GM18873 (cell line): Measurements from ENCODE around the gene ABTB2.

Experiments
- ATAC-seq: cut with Tn5 transposase; IDR thresholded peaks from one replicate; pipeline ENCODE4 v1.9.1; 2021; ENCODE audit warnings: mild to moderate bottlenecking, moderate library complexity, moderate number of reproducible peaks; ENCODE audit not compliant: unreplicated experiment, low FRiP score

Gene ABTB2

DNA sequence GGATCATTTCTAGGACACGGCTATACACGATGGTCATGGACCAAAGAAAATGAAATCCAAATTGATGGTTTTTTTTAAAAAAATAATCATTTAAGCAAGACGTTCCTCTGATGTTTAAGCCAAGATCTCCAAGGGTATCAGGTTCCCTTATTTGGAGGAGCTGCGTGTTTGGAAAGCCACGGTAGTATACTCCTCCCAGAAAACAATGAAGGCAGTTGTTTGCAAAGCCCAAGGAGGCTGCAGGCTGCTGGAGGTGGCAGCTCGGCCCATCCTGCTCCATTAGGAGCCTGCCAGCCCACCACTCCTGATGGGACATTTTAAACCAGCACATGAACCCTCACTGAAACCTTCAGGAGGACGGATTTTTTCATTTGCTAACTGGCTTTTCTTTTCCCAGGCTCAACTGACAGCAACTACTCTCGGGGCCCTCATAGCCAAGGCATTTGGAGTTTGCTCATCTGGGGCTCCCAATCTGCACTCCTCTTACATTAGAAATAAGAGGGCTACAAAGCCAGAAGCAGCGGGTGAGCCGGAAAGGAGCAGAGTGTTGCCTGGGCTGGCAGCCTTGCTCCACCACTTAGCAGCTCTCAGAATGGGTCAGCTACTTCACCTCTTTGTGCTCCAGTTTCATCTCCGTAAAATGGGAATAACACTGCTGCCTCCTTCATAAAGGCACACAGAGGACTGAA lies 58.4 kb downstream of the ABTB2 start:
- ATAC-seq: no peak

DNA sequence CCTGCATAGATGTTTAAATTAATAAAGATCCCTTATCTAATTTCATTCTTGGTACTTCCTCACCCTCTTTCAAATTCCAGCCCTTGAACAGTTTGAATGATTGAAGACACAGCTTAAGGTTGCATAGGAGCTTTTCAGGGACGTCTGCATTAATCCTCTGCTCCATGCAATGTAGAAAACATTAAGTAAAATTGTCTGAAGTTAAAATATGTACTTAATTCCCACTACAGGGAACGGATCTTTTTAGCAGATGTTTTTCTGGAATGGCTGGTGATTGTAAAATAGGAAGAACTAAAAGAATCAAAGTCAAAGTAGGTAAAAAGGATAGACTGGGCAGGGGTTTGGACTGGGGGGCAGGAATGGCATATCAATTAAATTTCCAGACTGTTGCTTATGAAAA lies 58.9 kb downstream of the ABTB2 start:
- no peak for ATAC-seq

DNA sequence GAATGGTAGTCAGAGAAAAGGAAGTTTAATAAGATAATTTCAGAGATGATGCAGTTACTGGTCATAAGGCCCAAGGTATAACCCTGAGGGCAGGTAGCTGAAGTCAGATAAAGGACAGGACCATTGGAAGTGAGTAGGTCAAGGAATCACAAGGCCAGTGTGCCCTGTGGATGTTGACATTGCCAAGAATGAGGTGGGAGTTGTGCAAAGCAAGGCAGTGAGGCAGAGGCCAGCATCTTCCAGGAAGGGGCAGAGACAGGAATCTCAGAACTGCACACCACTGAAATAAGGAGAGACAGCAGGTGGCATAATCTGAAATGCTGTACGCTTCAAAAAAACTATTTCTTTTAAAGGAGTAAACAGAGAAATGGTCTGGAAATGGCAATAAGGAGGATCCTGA lies 61.4 kb downstream of the ABTB2 start:
- no peak for ATAC-seq

DNA sequence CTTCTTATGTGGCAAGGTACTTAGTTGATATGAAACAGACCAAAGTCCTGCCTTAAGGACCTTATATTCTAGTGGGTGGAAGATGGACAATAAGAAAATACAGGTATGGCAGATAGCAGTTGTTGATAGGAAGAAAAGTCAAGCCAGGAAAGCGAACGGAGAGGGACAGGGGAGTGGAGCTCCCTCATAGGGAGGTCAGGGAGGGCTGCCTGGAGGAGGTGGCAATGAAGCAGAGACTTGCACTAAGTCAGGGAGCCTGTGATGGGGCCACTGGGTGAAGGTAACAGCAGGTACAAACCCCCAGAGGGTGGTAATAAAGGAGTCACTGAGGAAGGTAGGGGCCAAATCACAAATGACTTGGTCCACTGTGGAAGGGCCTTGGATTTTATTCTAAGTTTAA lies 65.3 kb downstream of the ABTB2 start:
- no peak for ATAC-seq

DNA sequence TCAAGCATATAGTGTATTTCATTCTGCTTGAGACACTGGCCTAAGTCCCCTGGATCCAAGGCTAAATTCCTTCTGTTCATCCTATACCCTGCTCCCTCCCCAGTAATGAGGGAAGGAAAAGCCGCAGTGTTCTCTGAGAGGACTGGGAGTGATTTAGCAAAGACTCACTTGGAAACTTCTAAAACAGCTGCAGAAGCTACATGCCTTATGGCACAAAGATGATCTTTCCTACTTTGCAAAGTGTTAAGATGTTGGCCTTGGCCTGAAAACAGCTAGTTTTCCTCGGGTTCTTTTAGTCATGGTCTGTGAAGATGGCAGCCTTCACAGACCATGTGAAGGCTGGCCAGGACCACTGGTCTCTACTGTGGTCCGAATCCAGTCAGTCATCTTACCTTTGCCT lies 65.7 kb downstream of the ABTB2 start:
- no peak for ATAC-seq

DNA sequence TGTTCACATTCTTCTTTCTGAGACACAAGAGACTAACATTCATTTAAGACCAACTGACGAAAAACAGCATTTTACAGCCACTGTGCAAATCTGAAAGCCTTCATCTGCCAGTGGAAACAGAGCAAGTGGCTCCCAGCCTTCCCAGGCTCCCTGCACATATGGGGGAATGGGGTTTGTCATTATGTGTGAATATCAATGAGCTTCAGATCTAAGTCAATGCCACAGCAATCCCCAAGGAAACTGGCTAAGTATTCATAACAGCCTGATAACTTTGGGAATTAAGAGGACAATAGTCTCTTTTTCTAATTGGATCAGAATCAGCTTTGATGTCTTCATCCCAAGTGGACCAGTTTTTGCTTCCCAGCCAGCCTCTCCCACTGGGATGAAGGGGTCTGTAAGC lies 66.9 kb downstream of the ABTB2 start:
- no peak for ATAC-seq

DNA sequence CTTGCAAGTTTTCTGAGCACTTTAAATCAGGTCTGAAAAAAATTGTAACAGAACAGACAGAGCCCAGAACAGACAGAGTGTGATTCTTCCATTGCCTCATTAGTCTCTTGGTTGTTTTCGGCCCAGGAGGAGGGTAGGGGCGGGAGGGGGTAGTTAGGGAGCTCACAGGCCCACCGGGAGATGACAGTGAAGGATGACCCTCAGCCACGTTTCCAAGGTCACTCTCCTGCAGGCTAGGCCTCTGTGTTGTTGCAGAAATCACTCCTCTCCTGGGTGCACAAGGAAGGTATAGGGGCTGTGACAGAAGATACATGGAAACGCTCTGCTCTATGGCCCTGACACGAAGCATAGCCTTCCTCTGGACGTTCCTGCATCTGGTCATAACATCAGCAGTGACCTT lies 69.3 kb downstream of the ABTB2 start:
- ATAC-seq: no peak

DNA sequence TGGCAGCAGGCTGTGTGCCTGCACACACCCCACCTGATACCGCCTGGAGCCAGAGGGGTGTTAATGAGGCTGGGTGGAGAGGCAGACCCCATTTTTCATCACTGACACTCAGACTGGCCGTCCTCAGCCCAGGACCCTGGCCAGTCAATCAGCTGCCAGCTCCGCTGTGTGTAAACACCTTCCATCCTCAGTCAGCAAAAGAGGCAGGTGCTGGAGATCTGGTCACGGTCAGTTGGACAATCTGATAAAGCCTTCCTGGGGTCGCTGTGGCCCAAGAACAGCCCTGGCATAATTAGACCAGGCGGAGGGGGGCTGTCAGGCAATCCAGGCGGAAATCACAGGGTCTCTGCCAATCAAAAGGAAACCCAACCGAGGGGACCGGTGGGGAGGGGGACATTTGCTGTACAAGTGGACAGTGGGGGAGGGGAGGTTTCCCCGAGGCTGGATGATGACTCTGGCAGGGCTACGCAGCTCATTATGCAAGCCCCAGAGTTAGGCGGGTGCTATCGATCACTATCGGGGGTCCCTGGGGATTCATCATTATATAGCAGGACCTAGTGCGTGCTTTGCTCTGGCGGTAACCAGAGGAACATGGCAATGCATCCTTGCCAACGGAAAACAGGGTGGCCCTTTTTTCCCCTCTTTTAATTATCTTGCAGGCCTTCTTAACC lies 72.9 kb downstream of the ABTB2 start:
- ATAC-seq: no peak

DNA sequence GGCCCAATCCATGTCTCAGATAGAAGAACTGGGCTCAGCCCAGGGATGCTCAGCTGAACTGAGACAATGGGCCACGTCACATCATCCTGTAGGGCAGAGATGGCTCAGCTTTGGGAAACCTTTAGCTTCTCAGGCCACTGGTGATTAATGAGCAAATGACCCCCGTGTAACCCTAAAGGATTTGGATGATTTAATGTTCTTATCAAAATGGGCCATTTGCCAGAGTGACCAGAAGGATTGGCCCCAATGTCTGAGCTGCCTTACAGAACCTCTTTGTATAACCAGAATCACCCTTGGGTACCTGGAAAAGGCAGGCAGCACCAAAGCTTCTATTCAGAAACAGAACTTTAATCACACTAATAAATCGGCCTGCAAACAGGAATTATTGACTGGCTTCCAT lies 73.7 kb downstream of the ABTB2 start:
- ATAC-seq: no peak

DNA sequence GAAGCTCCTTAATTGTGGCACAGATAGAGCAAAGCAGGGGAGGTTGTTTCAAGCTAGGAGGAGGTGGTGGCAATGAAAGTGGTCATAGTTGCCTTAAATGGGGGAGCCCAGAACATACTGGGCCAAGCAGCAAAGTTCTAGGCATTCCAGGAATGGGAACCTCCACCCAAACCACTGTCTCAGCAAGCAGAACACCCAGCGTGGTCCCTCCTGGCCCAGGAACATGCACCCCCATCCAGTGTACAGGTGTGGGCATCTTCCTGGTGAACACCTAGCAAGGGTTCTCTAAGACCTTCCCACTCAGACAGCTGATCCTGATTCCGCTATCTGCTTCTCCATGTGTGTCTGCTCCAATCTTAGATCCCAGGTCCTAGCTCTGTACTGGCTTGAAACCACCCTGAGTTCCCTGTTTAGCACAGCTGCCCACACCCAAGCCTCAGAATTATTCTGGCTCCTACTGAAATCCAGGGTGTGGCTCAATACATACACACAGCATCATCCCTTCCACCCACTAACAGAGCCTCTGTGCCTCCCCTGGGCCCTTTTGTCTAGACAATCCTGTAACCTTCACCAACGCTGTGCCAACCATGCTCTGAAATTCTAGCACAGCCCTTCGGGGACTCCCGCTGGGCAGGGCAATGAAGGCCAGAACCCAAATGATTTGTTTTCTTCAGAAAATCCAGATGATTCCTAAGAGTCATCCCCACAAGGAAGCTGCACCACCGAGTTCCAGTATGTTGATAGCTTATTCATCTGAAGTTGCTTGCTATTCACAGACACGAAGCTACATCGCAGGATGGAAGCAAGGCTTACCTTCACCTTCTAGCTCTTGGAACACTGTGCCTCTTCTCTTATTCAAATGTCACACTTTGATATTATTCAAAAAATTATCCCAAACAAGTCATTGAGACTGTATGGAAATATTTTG lies 76.6 kb downstream of the ABTB2 start:
- no peak for ATAC-seq

DNA sequence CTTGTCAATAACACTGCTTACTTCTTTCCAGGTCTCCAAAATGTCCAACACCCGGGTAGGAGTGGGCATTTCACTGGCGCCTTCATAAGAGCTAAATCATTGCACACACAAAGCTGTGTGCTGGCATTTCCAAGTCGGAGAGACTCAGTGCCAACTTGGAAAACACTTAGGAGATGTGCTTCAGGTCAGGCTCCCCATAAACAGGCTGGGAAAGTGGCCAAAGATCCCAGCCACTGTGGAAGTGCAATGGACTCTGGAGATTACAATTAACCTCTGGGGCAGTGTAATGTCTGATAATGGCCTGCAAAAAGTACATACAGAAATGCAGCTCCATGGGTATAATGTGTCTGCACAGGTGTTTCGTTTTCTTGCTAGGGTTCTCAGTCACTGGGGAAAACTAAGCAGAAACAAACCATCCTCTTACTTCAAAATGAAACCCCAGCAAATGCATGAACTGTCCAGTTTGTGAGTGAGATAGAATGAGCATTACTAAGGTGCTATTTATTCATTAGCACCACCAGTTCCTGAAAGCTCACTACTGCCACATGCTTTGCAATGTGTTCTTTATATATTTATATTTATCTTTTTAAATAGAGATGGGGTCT lies 79.0 kb downstream of the ABTB2 start:
- peak; percentile 74 for ATAC-seq

DNA sequence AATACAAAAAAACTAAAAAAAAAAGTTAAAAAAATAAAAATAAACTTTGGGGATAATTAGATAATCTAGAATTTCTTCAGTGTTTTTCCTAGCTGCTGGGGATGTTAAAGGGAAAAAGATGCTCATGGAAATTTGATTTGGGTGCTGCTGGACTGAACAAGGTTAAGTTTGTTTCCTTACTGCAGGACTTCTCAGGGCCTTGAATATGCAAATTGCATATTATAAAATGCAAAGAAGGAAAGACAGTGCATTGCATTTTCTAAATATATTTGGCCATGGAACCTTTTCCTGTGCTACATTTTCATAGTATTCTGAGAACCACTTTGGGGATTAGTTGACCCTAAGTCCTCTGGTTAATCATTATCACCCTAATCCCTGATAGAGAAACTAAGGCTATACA lies 79.6 kb downstream of the ABTB2 start:
- no peak for ATAC-seq

DNA sequence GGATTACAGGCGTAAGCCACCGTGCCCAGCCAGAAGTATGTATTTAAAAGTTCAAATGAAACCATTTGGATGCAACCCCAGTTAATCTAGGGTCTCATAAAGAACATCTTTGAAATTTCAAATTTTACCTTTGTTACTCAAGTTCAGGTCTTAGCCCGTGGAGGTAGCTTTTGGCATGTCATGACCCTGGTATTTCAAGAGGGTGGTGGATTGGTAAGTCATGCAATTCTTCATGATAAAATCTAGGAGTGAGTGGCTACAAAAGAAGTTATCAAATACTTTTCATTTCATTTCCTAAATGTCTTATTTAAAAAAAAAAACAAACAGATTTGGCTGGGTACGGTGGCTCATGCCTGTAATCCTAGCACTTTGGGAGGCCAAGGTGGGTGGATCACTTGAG lies 80.6 kb downstream of the ABTB2 start:
- ATAC-seq: no peak

DNA sequence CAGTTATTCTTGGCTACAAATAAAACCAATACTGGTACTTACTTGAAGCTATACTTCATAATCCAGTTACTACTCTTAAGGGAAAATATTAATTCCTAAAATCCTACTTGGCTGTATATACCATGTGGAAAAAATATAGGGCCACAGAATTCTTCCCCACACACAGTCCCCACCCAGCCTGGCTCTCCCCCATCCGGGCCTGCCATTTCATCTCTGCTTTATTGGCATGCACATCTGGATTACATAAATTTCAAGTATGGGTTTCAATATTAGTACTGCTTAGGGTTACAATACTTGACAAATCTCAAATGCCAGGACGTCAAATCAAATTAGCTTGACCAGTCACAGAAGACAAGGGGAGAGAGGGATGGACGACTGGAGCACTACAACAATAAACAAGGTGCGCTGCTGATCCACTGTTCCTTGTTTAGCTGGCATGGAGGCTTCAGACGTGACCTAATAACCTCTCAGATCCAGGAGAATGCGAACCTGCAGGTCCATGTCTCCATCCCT lies 81.4 kb downstream of the ABTB2 start:
- no peak for ATAC-seq

DNA sequence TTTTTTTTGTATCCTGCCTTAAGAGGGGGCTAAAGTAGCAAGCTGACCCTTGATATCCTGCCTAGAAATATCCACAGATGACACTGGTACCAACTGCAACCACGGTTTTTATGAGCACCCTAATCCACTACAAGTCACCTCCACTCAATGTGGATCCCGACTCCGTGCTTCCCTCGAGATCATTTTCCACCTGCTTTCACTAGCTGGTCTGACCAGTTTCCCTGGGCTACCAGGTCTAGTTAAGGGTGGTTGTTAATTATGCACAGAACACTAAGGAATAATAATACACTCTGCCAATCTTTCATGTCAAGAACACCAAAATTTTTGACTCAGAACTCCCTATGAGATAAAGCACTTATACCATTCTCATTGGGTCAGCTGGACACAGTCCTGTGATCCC lies 82.3 kb downstream of the ABTB2 start:
- no peak for ATAC-seq

DNA sequence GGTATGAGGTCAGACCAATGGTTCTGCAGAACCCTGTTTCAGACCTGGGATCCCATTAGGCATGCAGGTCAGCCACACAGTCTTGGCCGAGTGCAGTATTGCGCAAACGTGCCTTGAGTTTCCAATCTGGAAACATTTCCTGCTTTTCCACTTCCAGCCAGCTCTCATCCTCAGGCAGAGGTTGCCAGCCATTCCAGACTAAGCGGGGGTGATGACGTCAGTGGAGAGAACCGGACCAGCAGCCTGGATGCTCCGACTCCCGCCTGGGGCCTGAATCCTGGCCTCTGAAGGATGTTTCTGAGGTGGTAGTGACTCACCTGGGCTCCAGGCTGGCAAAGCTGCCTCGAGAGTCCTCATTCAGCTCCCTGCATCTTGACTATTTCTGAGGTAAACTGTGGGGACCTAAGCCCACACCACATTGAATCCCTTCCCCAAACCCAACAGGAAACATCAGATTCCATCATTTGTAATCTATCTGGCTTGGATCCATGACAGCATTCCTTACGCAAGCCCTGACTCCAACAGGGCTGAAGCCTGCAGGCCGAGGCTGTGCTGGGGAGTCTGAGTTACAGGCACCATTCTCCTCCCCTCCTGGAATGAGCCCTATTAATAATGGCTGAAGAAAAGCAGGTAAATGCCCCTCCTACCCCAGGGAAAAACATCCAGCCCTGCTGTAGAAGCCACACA lies 83.0 kb downstream of the ABTB2 start:
- ATAC-seq: no peak

DNA sequence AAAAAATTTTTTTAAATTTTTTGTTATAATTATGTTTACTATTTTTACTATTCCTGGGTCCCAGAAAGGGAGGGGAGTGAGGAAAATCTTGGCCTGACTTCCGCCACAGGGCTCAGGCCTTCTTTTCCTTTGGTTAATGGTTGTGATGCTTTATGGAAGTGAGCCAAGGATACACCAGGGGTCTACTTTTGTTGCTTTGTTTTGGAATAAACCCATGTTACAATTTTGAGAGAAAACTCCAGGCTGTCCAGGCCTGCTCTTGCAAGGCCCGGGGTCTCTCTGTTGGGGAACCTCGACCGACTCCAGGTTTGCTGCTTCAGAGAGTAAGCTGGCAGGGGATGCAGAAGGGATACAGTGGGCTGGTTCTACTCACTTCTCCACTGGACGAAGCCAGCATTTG lies 84.7 kb downstream of the ABTB2 start:
- ATAC-seq: no peak

DNA sequence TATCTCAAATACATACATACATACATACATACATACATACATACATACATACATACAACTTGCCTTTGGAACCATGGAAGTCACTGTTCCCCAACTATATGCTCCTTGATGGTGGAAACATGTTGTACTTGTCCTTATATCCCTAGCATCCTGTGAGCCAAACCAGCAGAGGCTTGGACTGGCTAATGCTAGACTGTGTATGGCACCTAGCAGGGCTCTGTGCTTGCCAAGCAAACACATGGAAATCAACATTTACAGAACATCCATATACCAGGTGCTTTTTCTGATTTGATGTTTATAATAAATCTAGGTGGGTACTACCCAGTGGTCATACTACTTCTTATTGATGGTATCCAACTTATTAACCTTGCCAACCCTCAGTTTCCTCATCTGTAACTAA lies 86.1 kb downstream of the ABTB2 start:
- no peak for ATAC-seq

DNA sequence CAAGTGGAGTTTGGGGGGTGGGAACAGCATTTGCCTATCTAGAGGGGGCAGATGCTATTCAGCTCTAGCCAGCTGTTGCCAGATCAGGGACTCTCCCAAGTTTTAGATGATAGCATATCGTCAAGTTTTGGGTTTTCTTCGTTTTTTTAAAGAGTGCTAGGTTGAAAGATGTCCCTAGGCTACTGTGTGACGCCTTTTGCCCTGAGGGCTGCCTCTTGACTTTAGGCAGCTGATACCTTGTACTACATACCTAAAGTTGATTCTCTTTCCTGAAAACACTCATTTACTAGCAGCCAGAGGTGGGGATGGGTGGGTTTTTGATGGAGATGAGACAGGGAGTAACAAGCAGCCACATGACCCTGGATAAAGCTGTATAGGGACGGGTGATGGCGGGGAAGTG lies 87.1 kb downstream of the ABTB2 start:
- ATAC-seq: no peak

DNA sequence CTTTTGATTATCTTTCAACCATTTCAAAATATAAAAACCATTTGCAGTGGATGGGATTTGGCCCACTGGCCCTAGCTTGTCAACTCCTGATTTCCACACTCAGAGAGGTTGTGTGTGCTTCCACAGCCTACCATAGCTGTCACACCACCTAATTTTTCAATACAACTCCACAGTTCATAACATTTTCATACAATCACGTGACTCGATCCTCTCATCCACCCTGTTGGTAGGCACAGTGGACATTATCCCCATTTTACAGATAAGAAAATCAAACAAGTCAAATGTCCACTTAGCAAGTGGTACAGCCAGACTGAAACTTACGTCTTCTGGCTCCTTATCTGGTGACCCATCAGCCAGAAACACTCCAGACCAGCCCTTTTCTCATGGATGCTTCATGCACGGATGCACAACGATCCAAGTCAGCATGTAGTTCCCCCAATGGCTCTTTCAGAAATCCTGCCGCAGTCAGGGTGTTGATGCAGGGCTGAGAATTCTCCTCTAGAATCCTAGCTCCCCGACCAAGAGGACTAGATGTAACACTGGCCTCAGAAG lies 88.0 kb downstream of the ABTB2 start:
- no peak for ATAC-seq
